HepG2 (cell line): ENCODE data around the gene TTBK1. TPM values are rescaled to one million over a fixed set of nuclear protein-coding genes. Genes with fewer than 3 reads are reported as not detected.
A peak's percentile ranks its signal among the peaks of the same experiment; 100 is the strongest.

Experiments
- AKAP8 ChIP-seq: sonication (generic); formaldehyde crosslinking; IDR thresholded peaks from 2 replicates; pipeline ENCODE4 v1.5.1; 2020; ENCODE audit warnings: mild to moderate bottlenecking, missing genetic modification reagents
- DNMT3B ChIP-seq: conservative IDR thresholded peaks from 2 replicates; pipeline ENCODE4 v1.6.1; 2016; ENCODE audit warnings: missing biosample characterization, control low read depth
- ELF3 ChIP-seq: IDR thresholded peaks from 2 replicates; pipeline ENCODE4 v1.6.1; 2016; ENCODE audit warnings: missing genetic modification reagents, missing compliant biosample characterization
- KDM5A ChIP-seq: fragments of 200-600 bp; sonication (generic); IDR thresholded peaks from 2 replicates; pipeline ENCODE4 v1.7.0; 2018; ENCODE audit warnings: antibody characterized with exemption, mild to moderate bottlenecking, low read length, borderline replicate concordance
- NAIF1 ChIP-seq: sonication (generic); formaldehyde crosslinking; IDR thresholded peaks from 2 replicates; pipeline ENCODE4 v1.5.0; 2020; ENCODE audit warnings: mild to moderate bottlenecking, missing genetic modification reagents, borderline replicate concordance
- NBN ChIP-seq: fragments of 450-650 bp; conservative IDR thresholded peaks from 2 replicates; pipeline ENCODE4 v1.6.1; 2017
- ZMYM3 ChIP-seq: sonication (generic); formaldehyde crosslinking; IDR thresholded peaks from 2 replicates; pipeline ENCODE4 v1.5.1; 2020; ENCODE audit warnings: mild to moderate bottlenecking, missing genetic modification reagents
- ZNF121 ChIP-seq: sonication (generic); formaldehyde crosslinking; IDR thresholded peaks from 2 replicates; pipeline ENCODE4 v1.5.0; 2020; ENCODE audit warnings: mild to moderate bottlenecking, missing genetic modification reagents
- ZNF160 ChIP-seq: sonication (generic); formaldehyde crosslinking; IDR thresholded peaks from 2 replicates; pipeline ENCODE4 v1.8.0; 2022; ENCODE audit warnings: mild to moderate bottlenecking, inconsistent platforms, missing genetic modification reagents
- ZNF430 ChIP-seq: sonication (generic); formaldehyde crosslinking; IDR thresholded peaks from 2 replicates; pipeline ENCODE4 v1.9.0; 2021; ENCODE audit warnings: mild to moderate bottlenecking, missing genetic modification reagents
- ZNF616 ChIP-seq: sonication (generic); formaldehyde crosslinking; IDR thresholded peaks from 2 replicates; pipeline ENCODE4 v1.5.0; 2020; ENCODE audit warnings: low read depth, mild to moderate bottlenecking, missing genetic modification reagents
- ZNF772 ChIP-seq: sonication (generic); formaldehyde crosslinking; IDR thresholded peaks from 2 replicates; pipeline ENCODE4 v1.5.0; 2020; ENCODE audit warnings: mild to moderate bottlenecking, missing genetic modification reagents
- ZSCAN22 ChIP-seq: sonication (generic); formaldehyde crosslinking; IDR thresholded peaks from 2 replicates; pipeline ENCODE4 v1.4.0; 2020; ENCODE audit warnings: mild to moderate bottlenecking, missing genetic modification reagents
- ZSCAN29 ChIP-seq: sonication (generic); formaldehyde crosslinking; conservative IDR thresholded peaks from 2 replicates; pipeline ENCODE4 v1.4.0; 2020; ENCODE audit warnings: mild to moderate bottlenecking, missing genetic modification reagents
- polyA plus RNA-seq, 8 experiments: library from polyadenylated mRNA; depleted of rRNA in 3 of 8; stranded (reverse) in 7 of 8; unstranded in 1 of 8; fragments of >200 nt; fragmentation: Illumina TruSeq in 4 of 8; extraction: Trizol in 4 of 8; gene quantifications; 2 replicates each; pipeline versions ENCODE4 v1.2.1 to v1.2.3, GENCODE V29; 2011 to 2016; ENCODE audit warnings: low read depth in 4 of 8, missing spikeins in 1 of 8, mixed read lengths in 1 of 8; ENCODE audit not compliant: insufficient read depth in 1 of 8
- total RNA-seq, 5 experiments: library from RNA; depleted of rRNA; stranded (reverse); fragments of >200 nt; fragmentation: Illumina TruSeq; extraction: Trizol; gene quantifications; 2 replicates each; pipeline ENCODE4 v1.2.3, GENCODE V29; 2016; ENCODE audit warnings: low read depth in 1 of 5
- TF ChIP-seq, protein P1 (sequence below): sonication (generic); formaldehyde crosslinking; IDR thresholded peaks from 2 replicates; pipeline ENCODE4 v1.4.0; 2020; ENCODE audit warnings: missing genetic modification reagents
- TF ChIP-seq, protein P2 (sequence below): sonication (generic); formaldehyde crosslinking; IDR thresholded peaks from 2 replicates; pipeline ENCODE4 v1.5.1; 2020; ENCODE audit warnings: missing genetic modification reagents, mild to moderate bottlenecking, borderline replicate concordance
- TF ChIP-seq, protein P3 (sequence below): IDR thresholded peaks from 2 replicates; pipeline ENCODE4 v1.6.1; 2016; ENCODE audit warnings: missing genetic modification reagents, missing compliant biosample characterization
- TF ChIP-seq, protein P4 (sequence below): IDR thresholded peaks from 2 replicates; pipeline ENCODE4 v1.6.1; 2012; ENCODE audit warnings: low read length, improper control_type of control experiment
- TF ChIP-seq, protein P5 (sequence below): sonication (generic); formaldehyde crosslinking; IDR thresholded peaks from 2 replicates; pipeline ENCODE4 v1.4.0; 2020; ENCODE audit warnings: mild to moderate bottlenecking, missing genetic modification reagents
- TF ChIP-seq, protein P6 (sequence below): sonication (generic); formaldehyde crosslinking; IDR thresholded peaks from 2 replicates; pipeline ENCODE4 v1.8.1; 2023; ENCODE audit warnings: mild to moderate bottlenecking, inconsistent platforms, moderate library complexity, missing genetic modification reagents, borderline replicate concordance
- TF ChIP-seq, protein P7 (sequence below): IDR thresholded peaks from 2 replicates; pipeline ENCODE4 v1.6.1; 2016

The TTBK1 gene
- total and polyA plus RNA-seq, 2 of the 13 experiments (the other 11 are each of a cell fraction or from before 2014, with no cell fraction given), result 0.24 to 0.33 TPM

DNA sequence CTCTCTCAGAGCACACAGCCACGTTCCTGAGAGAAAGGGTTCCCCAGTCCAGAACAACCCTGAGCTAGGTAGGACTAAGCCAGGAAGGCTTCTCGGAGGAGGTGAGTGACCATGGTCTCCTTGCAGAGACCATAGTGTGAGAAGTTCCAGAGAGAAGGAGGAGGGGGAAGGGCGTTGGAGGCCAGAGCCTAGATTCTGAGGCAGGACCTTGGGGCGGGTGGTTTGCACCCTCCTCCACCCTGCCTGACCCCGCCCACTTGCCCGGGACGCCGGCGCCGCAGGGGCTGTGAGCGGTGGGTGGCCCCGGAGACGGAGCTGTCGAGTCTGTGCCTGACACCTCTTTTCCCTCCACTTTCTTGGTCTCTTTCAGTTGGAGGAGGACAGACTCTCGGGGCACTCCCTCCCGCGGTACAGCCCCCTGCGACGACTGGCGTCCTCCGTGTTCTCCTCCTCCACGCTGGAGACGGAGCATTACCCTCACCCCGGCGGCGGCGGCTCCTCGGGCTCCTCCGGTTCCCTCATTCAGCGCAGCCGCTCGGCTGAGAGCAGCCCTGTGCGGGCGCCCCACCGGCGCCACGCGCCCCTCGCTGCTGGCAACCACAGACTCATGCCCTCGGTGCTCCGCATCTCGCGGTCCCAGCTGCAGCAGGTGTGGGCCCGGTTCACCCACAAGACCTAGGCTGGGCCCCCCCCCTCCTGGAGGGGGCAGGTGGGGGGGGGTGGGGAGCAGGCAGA is 26.2 kb downstream of the TTBK1 start (continued):
- TF ChIP-seq, protein P1, sequence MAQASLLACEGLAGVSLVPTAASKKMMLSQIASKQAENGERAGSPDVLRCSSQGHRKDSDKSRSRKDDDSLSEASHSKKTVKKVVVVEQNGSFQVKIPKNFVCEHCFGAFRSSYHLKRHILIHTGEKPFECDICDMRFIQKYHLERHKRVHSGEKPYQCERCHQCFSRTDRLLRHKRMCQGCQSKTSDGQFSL, result peak; percentile 93; the same call in 1 of the 2 replicates
- TF ChIP-seq ZNF121 (no peak), ELF3 (CRISPR knock-in tag) (no peak), ZNF160 (CRISPR knock-in tag) (no peak), KDM5A (no peak), NAIF1 (CRISPR knock-in tag) (no peak), AKAP8 (CRISPR knock-in tag) (no peak), NBN (no peak), ZSCAN29 (no peak; the same call in 1 of the 2 replicates), ZNF430 (CRISPR knock-in tag) (no peak), DNMT3B (CRISPR knock-in tag) (no peak), ZNF772 (CRISPR knock-in tag) (no peak), ZMYM3 (CRISPR knock-in tag) (peak; percentile 90), ZNF616 (CRISPR knock-in tag) (no peak), ZSCAN22 (CRISPR knock-in tag) (no peak)
- TF ChIP-seq, protein P2, sequence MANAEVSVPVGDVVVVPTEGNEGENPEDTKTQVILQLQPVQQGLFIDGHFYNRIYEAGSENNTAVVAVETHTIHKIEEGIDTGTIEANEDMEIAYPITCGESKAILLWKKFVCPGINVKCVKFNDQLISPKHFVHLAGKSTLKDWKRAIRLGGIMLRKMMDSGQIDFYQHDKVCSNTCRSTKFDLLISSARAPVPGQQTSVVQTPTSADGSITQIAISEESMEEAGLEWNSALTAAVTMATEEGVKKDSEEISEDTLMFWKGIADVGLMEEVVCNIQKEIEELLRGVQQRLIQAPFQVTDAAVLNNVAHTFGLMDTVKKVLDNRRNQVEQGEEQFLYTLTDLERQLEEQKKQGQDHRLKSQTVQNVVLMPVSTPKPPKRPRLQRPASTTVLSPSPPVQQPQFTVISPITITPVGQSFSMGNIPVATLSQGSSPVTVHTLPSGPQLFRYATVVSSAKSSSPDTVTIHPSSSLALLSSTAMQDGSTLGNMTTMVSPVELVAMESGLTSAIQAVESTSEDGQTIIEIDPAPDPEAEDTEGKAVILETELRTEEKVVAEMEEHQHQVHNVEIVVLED (CRISPR knock-in tag), result no peak
- TF ChIP-seq, protein P3, sequence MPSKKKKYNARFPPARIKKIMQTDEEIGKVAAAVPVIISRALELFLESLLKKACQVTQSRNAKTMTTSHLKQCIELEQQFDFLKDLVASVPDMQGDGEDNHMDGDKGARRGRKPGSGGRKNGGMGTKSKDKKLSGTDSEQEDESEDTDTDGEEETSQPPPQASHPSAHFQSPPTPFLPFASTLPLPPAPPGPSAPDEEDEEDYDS, result no peak
- TF ChIP-seq, protein P4, sequence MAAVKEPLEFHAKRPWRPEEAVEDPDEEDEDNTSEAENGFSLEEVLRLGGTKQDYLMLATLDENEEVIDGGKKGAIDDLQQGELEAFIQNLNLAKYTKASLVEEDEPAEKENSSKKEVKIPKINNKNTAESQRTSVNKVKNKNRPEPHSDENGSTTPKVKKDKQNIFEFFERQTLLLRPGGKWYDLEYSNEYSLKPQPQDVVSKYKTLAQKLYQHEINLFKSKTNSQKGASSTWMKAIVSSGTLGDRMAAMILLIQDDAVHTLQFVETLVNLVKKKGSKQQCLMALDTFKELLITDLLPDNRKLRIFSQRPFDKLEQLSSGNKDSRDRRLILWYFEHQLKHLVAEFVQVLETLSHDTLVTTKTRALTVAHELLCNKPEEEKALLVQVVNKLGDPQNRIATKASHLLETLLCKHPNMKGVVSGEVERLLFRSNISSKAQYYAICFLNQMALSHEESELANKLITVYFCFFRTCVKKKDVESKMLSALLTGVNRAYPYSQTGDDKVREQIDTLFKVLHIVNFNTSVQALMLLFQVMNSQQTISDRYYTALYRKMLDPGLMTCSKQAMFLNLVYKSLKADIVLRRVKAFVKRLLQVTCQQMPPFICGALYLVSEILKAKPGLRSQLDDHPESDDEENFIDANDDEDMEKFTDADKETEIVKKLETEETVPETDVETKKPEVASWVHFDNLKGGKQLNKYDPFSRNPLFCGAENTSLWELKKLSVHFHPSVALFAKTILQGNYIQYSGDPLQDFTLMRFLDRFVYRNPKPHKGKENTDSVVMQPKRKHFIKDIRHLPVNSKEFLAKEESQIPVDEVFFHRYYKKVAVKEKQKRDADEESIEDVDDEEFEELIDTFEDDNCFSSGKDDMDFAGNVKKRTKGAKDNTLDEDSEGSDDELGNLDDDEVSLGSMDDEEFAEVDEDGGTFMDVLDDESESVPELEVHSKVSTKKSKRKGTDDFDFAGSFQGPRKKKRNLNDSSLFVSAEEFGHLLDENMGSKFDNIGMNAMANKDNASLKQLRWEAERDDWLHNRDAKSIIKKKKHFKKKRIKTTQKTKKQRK, result no peak
- TF ChIP-seq, protein P5, sequence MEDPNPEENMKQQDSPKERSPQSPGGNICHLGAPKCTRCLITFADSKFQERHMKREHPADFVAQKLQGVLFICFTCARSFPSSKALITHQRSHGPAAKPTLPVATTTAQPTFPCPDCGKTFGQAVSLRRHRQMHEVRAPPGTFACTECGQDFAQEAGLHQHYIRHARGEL, result no peak
- TF ChIP-seq, protein P6, sequence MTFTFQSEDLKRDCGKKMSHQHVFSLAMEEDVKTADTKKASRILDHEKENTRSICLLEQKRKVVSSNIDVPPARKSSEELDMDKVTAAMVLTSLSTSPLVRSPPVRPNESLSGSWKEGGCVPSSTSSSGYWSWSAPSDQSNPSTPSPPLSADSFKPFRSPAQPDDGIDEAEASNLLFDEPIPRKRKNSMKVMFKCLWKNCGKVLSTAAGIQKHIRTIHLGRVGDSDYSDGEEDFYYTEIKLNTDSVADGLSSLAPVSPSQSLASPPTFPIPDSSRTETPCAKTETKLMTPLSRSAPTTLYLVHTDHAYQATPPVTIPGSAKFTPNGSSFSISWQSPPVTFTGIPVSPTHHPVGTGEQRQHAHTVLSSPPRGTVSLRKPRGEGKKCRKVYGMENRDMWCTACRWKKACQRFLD, result no peak
- TF ChIP-seq, protein P7, sequence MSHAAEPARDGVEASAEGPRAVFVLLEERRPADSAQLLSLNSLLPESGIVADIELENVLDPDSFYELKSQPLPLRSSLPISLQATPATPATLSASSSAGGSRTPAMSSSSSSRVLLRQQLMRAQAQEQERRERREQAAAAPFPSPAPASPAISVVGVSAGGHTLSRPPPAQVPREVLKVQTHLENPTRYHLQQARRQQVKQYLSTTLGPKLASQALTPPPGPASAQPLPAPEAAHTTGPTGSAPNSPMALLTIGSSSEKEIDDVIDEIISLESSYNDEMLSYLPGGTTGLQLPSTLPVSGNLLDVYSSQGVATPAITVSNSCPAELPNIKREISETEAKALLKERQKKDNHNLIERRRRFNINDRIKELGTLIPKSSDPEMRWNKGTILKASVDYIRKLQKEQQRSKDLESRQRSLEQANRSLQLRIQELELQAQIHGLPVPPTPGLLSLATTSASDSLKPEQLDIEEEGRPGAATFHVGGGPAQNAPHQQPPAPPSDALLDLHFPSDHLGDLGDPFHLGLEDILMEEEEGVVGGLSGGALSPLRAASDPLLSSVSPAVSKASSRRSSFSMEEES (CRISPR knock-in tag), result no peak
